Smooth muscle cell (in vitro differentiated cells): ENCODE data around the gene GNRH2. TPM values are rescaled to one million over a fixed set of nuclear protein-coding genes. Genes with fewer than 3 reads are reported as not detected.

Experiments
- DNase-seq: peaks from one replicate; lab custom pipeline; 2025; ENCODE audit not compliant: unreplicated experiment; lab: John Stamatoyannopoulos, UW
- H2AFZ ChIP-seq: fragments of 200-600 bp; sonication (generic); 2 replicates; pipeline ENCODE4 v1.6.0; 2016; ENCODE audit warnings: antibody characterized with exemption, low read depth, mild to moderate bottlenecking
- H3F3A ChIP-seq: fragments of 200-600 bp; sonication (generic); 2 replicates; pipeline ENCODE4 v1.6.0; 2017; ENCODE audit warnings: antibody characterized with exemption, low read depth
- H3K27ac ChIP-seq: fragments of 200-600 bp; sonication (generic); 2 replicates; pipeline ENCODE4 v1.5.1; 2016; ENCODE audit warnings: low read depth, mild to moderate bottlenecking
- H3K27me3 ChIP-seq: fragments of 200-600 bp; sonication (generic); 2 replicates; pipeline ENCODE4 v1.6.1; 2016; ENCODE audit warnings: low read depth, mild to moderate bottlenecking
- H3K36me3 ChIP-seq: fragments of 200-600 bp; sonication (generic); 2 replicates; pipeline ENCODE4 v1.5.1; 2016; ENCODE audit warnings: low read depth
- H3K4me1 ChIP-seq: fragments of 200-600 bp; sonication (generic); 2 replicates; pipeline ENCODE4 v1.5.1; 2016; ENCODE audit warnings: low read depth
- H3K4me2 ChIP-seq: fragments of 200-600 bp; sonication (generic); 2 replicates; pipeline ENCODE4 v1.6.0; 2016; ENCODE audit warnings: mild to moderate bottlenecking
- H3K4me3 ChIP-seq: fragments of 200-600 bp; sonication (generic); 2 replicates; pipeline ENCODE4 v1.5.1; 2016; ENCODE audit warnings: mild to moderate bottlenecking
- H3K79me2 ChIP-seq: fragments of 200-600 bp; sonication (generic); 2 replicates; pipeline ENCODE4 v1.6.0; 2016; ENCODE audit warnings: low read depth, mild to moderate bottlenecking
- H3K9ac ChIP-seq: fragments of 200-600 bp; sonication (generic); 2 replicates; pipeline ENCODE4 v1.6.0; 2016; ENCODE audit warnings: low read depth
- H3K9me3 ChIP-seq: fragments of 200-600 bp; sonication (generic); replicated peaks from 2 replicates; pipeline ENCODE4 v1.5.1; 2016; ENCODE audit warnings: low read depth
- H4K20me1 ChIP-seq: fragments of 200-600 bp; sonication (generic); 2 replicates; pipeline ENCODE4 v1.6.0; 2016; ENCODE audit warnings: low read depth
- CTCF ChIP-seq: fragments of 200-600 bp; sonication (generic); IDR thresholded peaks from 2 replicates; pipeline ENCODE4 v1.5.1; 2017; ENCODE audit warnings: borderline replicate concordance, mild to moderate bottlenecking, antibody characterized with exemption; ENCODE audit not compliant: insufficient read depth, poor library complexity, severe bottlenecking
- WGBS: methylation state at CpG from one replicate; pipeline ENCODE4 v1.1.7; 2016; ENCODE audit warnings: low lambda C conversion rate; 5-methylcytosine and 5-hydroxymethylcytosine counted together
- polyA plus RNA-seq: library from polyadenylated mRNA; unstranded; fragments of >200 nt; fragmentation: Nextera tagmentation; extraction: Ambion mirVana; gene quantifications from 2 replicates; pipeline ENCODE4 v1.2.1, GENCODE V29; 2016
- total RNA-seq: library from RNA; depleted of rRNA; stranded (reverse); fragments of >200 nt; gene quantifications from 2 replicates; pipeline ENCODE4 v1.2.3, GENCODE V29; 2014

The GNRH2 gene
- total and polyA plus RNA-seq, 2 experiments from 2014 or later: not detected

GRCh38 chr20:3039426-3039825, 4.0 kb upstream of the GNRH2 start:
- Histone ChIP-seq H3K9me3 (no peaks in the 10 kb centered on the region), H3K4me2 (no peak overlapping the region), H4K20me1 (no peaks in the 10 kb centered on the region), H3K4me1 (no peaks in the 10 kb centered on the region), H3K27me3 (no peaks in the 10 kb centered on the region), H3K9ac (no peak overlapping the region), H3K4me3 (no peak overlapping the region), H3K36me3 (no peaks in the 10 kb centered on the region), H3F3A (no peaks in the 10 kb centered on the region), H3K79me2 (no peaks in the 10 kb centered on the region), H2AFZ (no peak overlapping the region), H3K27ac (no peak overlapping the region)
- WGBS: 96% methylated on average over 4 of the region's 4 CpGs
- no peak for TF ChIP-seq CTCF
- DNase-seq: no peak

GRCh38 chr20:3040086-3040485, 3.3 kb upstream of the GNRH2 start:
- no peak for DNase-seq
- Histone ChIP-seq H3K9me3 (no peaks in the 10 kb centered on the region), H3K4me2 (no peak overlapping the region), H3K4me1 (no peaks in the 10 kb centered on the region), H3K4me3 (no peak overlapping the region), H3K9ac (no peak overlapping the region), H3K27ac (no peak overlapping the region), H2AFZ (no peak overlapping the region), H3K79me2 (no peaks in the 10 kb centered on the region), H3F3A (no peaks in the 10 kb centered on the region), H3K27me3 (no peaks in the 10 kb centered on the region), H4K20me1 (no peaks in the 10 kb centered on the region), H3K36me3 (no peaks in the 10 kb centered on the region)
- WGBS: 98% methylated on average over 8 of the region's 8 CpGs
- TF ChIP-seq CTCF: no peak

GRCh38 chr20:3041854-3042409, 1.5 kb upstream of the GNRH2 start:
- Histone ChIP-seq H3K27ac (no peak overlapping the region), H3F3A (no peaks in the 10 kb centered on the region), H3K27me3 (no peaks in the 10 kb centered on the region), H3K4me1 (no peaks in the 10 kb centered on the region), H3K4me3 (no peak overlapping the region), H3K4me2 (no peak overlapping the region), H3K9me3 (no peaks in the 10 kb centered on the region), H3K79me2 (peaks cover 8% of the 10 kb centered on the region), H3K9ac (no peak overlapping the region), H4K20me1 (no peaks in the 10 kb centered on the region), H2AFZ (no peak overlapping the region), H3K36me3 (no peaks in the 10 kb centered on the region)
- WGBS: 84% methylated on average over 10 of the region's 10 CpGs
- no peak for DNase-seq
- no peak for TF ChIP-seq CTCF

- Histone ChIP-seq H3F3A (no peaks in the 10 kb centered on the region), H2AFZ (no peak overlapping the region), H3K4me3 (no peak overlapping the region), H3K27me3 (no peaks in the 10 kb centered on the region), H3K4me1 (no peaks in the 10 kb centered on the region), H3K79me2 (peaks cover 13% of the 10 kb centered on the region), H3K4me2 (no peak overlapping the region), H3K9me3 (no peaks in the 10 kb centered on the region), H4K20me1 (no peaks in the 10 kb centered on the region), H3K9ac (no peak overlapping the region), H3K27ac (no peak overlapping the region), H3K36me3 (no peaks in the 10 kb centered on the region)
- TF ChIP-seq CTCF: no peak
- 93% methylated on average over 5 of the region's 5 CpGs for WGBS
- DNase-seq: no peak
Measured at GRCh38 chr20:3042625-3043024, 797 bp upstream of the GNRH2 start.
